CD8-positive, alpha-beta memory T cell (primary cell): ENCODE data around the gene ANKRD12. TPM values are rescaled to one million over a fixed set of nuclear protein-coding genes. Genes with fewer than 3 reads are reported as not detected.
"Not testable (repeated sequence)": the region's sequence is repeated elsewhere in the genome, so short reads cannot be mapped to it uniquely, and the experiment has no call there.

Experiments used
- CTCF ChIA-PET: fragments of 350-600 bp; sonication (Branson Sonifier 250); formaldehyde crosslinking; loops from one replicate; lab custom pipeline; 2021; ENCODE audit warnings: antibody characterized with exemption; lab: Charles Lee
- POLR2A ChIA-PET: fragments of 350-600 bp; sonication (Branson Sonifier 250); formaldehyde crosslinking; loops from one replicate; lab custom pipeline; 2021; ENCODE audit warnings: antibody characterized with exemption; lab: Charles Lee
- DNase-seq, 5 donors: peaks; one replicate each; pipeline versions ENCODE4 v3.0.0 to v3.0.0-alpha.2; 2020 to 2022; ENCODE audit warnings: mixed read lengths in 1 of 5
- H3K27ac ChIP-seq: one replicate; pipeline ENCODE4 v1.7.0; 2013; ENCODE audit warnings: low read depth, mild to moderate bottlenecking, low read length, moderate library complexity
- H3K27me3 ChIP-seq: 2 replicates; pipeline ENCODE4 v1.7.0; 2013; ENCODE audit warnings: low read length, mild to moderate bottlenecking; ENCODE audit not compliant: insufficient read depth, poor library complexity, severe bottlenecking
- H3K36me3 ChIP-seq: 2 replicates; pipeline ENCODE4 v1.7.0; 2013; ENCODE audit warnings: mild to moderate bottlenecking, low read length, moderate library complexity; ENCODE audit not compliant: insufficient read depth
- H3K4me1 ChIP-seq: 2 replicates; pipeline ENCODE4 v1.7.0; 2013; ENCODE audit warnings: mild to moderate bottlenecking, low read length, moderate library complexity; ENCODE audit not compliant: insufficient read depth
- H3K4me3 ChIP-seq: 2 replicates; pipeline ENCODE4 v1.7.0; 2013; ENCODE audit warnings: mild to moderate bottlenecking, low read length
- H3K9me3 ChIP-seq: 2 replicates; pipeline ENCODE4 v1.7.0; 2013; ENCODE audit warnings: mild to moderate bottlenecking, low read length
- H3K27ac Mint-ChIP-seq, 8 donors: one replicate each; pipeline ENCODE4 v1.8.0; 2020 to 2021; ENCODE audit warnings: mixed read lengths in 8 of 8, mild to moderate bottlenecking in 6 of 8, inconsistent platforms in 3 of 8, moderate library complexity in 3 of 8
- H3K27me3 Mint-ChIP-seq, 2 donors: one replicate each; pipeline ENCODE4 v1.8.0; 2020 to 2021; ENCODE audit warnings: mixed read lengths in 2 of 2, mild to moderate bottlenecking in 1 of 2, moderate library complexity in 1 of 2
- H3K36me3 Mint-ChIP-seq, 3 donors: one replicate each; pipeline ENCODE4 v1.8.0; 2020 to 2021; ENCODE audit warnings: mixed read lengths in 3 of 3, inconsistent platforms in 1 of 3, mild to moderate bottlenecking in 1 of 3
- H3K4me1 Mint-ChIP-seq, 3 donors: one replicate each; pipeline ENCODE4 v1.8.0; 2020 to 2021; ENCODE audit warnings: mixed read lengths in 3 of 3, inconsistent platforms in 1 of 3, mild to moderate bottlenecking in 1 of 3
- H3K4me3 Mint-ChIP-seq, 7 donors: one replicate each; pipeline ENCODE4 v1.8.0; 2020 to 2021; ENCODE audit warnings: mixed read lengths in 7 of 7, mild to moderate bottlenecking in 6 of 7, moderate library complexity in 4 of 7, inconsistent platforms in 2 of 7
- H3K9me3 Mint-ChIP-seq, 5 donors: one replicate each; pipeline ENCODE4 v1.8.0; 2020 to 2022; ENCODE audit warnings: mixed read lengths in 5 of 5, mild to moderate bottlenecking in 3 of 5, moderate library complexity in 2 of 5, inconsistent platforms in 1 of 5
- polyA plus RNA-seq: library from polyadenylated mRNA; unstranded; fragments of 300-500 nt; fragmentation: Illumina TruSeq; gene quantifications from one replicate; pipeline ENCODE4 v1.2.3, GENCODE V29; 2021
- total RNA-seq, 2 experiments: library from RNA; stranded (reverse); gene quantifications; one replicate each; pipeline ENCODE4 v1.2.3, GENCODE V29; 2021

ANKRD12 gene
- total and polyA plus RNA-seq, 3 experiments from 2014 or later: 66.6 to 109 (median 67.6) TPM

DNA sequence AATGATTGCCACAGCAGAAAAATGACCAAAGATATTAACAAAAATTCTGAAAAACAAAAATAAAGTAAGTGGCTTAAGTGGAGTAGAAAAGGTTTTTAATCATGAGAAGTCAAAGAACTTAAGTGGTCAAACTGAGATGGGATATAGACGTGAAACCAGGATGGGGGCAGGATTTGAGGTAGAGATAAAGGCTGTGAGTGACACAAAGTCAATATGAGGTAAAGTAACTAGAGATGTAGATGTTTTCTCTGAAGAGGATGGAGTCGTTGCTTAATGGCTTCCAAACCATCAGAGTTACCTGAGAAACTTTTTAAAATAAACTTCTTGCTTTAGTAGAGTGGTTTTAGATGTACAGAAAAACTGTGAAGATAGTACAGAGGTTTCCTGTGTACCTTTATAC lies 21.2 kb downstream of the ANKRD12 start:
- Mint-ChIP-seq H3K4me1 (peaks cover 76 to 90% (median 86%) of the 10 kb centered on the region in 3 donors), H3K27me3 (no peaks in the 10 kb centered on the region), H3K4me3 (peak overlapping the region in 4 of 7 donors; percentile 6 to 44 (median 21)), H3K9me3 (peaks cover 0 to 8% (median 2%) of the 10 kb centered on the region in 5 donors), H3K36me3 (peaks cover 10 to 30% (median 14%) of the 10 kb centered on the region in 3 donors), H3K27ac (peak overlapping the region in 5 of 8 donors; percentile 0 to 84 (median 52))
- no peaks in the 10 kb centered on the region for H3K36me3 ChIP-seq
- POLR2A ChIA-PET: no interaction called here
- no peak overlapping the region for H3K27ac ChIP-seq
- H3K27me3 ChIP-seq: no peaks in the 10 kb centered on the region
- CTCF ChIA-PET: interaction anchor here (0.8 kb wide), 1 partner anchor 84 kb away, joined by 3 read pairs; no protein-coding TSS in a partner anchor
- no peak for DNase-seq
- no peak overlapping the region for H3K4me3 ChIP-seq
- H3K9me3 ChIP-seq: no peaks in the 10 kb centered on the region
- H3K4me1 ChIP-seq: peaks cover 51% of the 10 kb centered on the region

DNA sequence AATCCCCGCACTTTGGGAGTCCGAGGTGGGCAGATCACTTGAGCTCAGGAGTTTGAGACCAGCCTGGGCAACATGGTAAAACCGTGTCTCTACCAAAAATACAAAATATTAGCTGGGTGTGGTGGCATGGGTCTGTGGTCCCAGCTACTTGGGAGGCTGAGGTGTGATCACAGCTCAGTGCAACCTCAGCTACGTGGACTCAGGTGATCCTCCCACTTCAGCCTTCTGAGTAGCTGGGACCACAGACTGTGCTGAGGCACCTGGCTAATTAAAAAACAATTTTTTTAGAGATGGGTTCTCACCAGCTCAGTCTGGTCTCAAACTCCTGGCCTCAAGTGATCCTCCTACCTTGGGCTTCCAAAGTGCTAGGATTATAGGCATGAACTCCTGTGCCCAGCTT lies 23.4 kb downstream of the ANKRD12 start:
- Mint-ChIP-seq H3K9me3 (peaks cover 14 to 30% (median 22%) of the 10 kb centered on the region in 5 donors), H3K27ac (peak overlapping the region in 2 of 8 donors; percentile 4 to 23), H3K27me3 (no peaks in the 10 kb centered on the region), H3K36me3 (peaks cover 22 to 47% (median 30%) of the 10 kb centered on the region in 3 donors), H3K4me3 (no peak overlapping the region), H3K4me1 (peaks cover 70 to 89% (median 86%) of the 10 kb centered on the region in 3 donors)
- Histone ChIP-seq H3K27me3 (no peaks in the 10 kb centered on the region), H3K4me3 (no peak overlapping the region), H3K9me3 (no peaks in the 10 kb centered on the region), H3K27ac (no peak overlapping the region), H3K4me1 (peaks cover 29% of the 10 kb centered on the region), H3K36me3 (no peaks in the 10 kb centered on the region)
- POLR2A ChIA-PET: interaction anchor here (0.7 to 1.1 kb wide), 2 partner anchors 22 to 86 kb away, joined by 3 to 13 read pairs; no protein-coding TSS in a partner anchor
- CTCF ChIA-PET: interaction anchor here (0.7 to 2.8 kb wide), 3 partner anchors 21 to 89 kb away, joined by 3 to 8 read pairs (median 3); no protein-coding TSS in a partner anchor
- DNase-seq: no peak

DNA sequence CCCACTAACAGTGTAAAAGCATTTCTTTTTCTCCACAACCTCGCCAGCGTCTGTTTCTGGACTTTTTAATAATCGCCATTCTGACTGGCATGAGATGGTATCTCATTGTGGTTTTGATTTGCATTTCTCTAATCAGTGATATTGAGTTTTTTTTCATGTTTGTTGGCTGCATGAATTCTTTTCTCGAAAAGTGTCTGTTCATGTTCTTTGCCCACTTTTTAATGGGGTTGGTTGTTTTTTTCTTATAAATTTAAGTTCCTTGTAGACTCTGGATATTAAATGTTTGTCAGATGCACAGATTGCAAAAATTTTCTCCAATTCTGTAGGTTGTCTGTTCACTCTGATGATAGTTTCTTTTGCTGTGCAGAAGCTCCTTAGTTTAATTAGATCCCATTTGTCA lies 26.1 kb downstream of the ANKRD12 start:
- H3K27me3 ChIP-seq, POLR2A ChIA-PET, H3K27me3 Mint-ChIP-seq, H3K27ac ChIP-seq, H3K9me3 ChIP-seq, H3K4me3 ChIP-seq, CTCF ChIA-PET, DNase-seq, H3K36me3 ChIP-seq: not testable (repeated sequence)
- Mint-ChIP-seq H3K4me3 (peak overlapping the region in 1 of 7 donors; percentile 23), H3K9me3 (peaks cover 14 to 36% (median 26%) of the 10 kb centered on the region in 5 donors), H3K4me1 (peaks cover 56 to 77% (median 68%) of the 10 kb centered on the region in 3 donors), H3K36me3 (peaks cover 22 to 44% (median 34%) of the 10 kb centered on the region in 3 donors), H3K27ac (peak overlapping the region in 2 of 8 donors; percentile 29 to 32)
- H3K4me1 ChIP-seq: peaks cover 16% of the 10 kb centered on the region

DNA sequence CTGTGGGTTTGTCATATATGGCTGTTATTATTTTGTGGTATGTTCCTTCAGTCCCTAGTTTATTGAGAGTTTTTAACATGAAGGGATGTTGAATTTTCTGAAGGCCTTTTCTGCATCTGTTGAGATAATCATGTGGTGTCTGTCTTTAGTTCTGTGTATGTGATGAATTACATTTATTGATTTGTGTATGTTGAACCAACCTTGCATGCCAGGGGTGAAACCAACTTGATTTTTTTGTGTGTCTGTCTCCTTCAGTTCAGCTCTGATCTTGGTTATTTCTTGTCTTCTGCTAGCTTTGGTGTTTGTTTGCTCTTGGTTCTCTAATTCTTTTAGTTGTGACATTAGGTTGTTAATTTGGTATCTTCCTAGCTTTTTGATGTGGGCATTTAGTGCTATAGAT lies 27.6 kb downstream of the ANKRD12 start:
- H3K9me3 Mint-ChIP-seq: peaks cover 14 to 36% (median 26%) of the 10 kb centered on the region in 5 donors
- peaks cover 21 to 43% (median 37%) of the 10 kb centered on the region in 3 donors for H3K36me3 Mint-ChIP-seq
- POLR2A ChIA-PET, DNase-seq, H3K36me3 ChIP-seq, H3K4me1 ChIP-seq, H3K27ac ChIP-seq, H3K9me3 ChIP-seq, H3K27me3 Mint-ChIP-seq, H3K4me3 ChIP-seq, H3K27me3 ChIP-seq, CTCF ChIA-PET: not testable (repeated sequence)
- peaks cover 57 to 77% (median 68%) of the 10 kb centered on the region in 3 donors for H3K4me1 Mint-ChIP-seq
- H3K27ac Mint-ChIP-seq: peak overlapping the region in 2 of 8 donors; percentile 2 to 61
- H3K4me3 Mint-ChIP-seq: peak overlapping the region in 3 of 7 donors; percentile 8 to 18 (median 13)

GRCh38 chr18:9165883-9166282 lies 29.3 kb downstream of the ANKRD12 start:
- H3K27ac ChIP-seq, H3K4me1 ChIP-seq, H3K4me3 ChIP-seq, H3K36me3 ChIP-seq, CTCF ChIA-PET, H3K27me3 ChIP-seq, H3K27ac Mint-ChIP-seq, H3K9me3 ChIP-seq, H3K4me3 Mint-ChIP-seq, DNase-seq, POLR2A ChIA-PET, H3K27me3 Mint-ChIP-seq: not testable (repeated sequence)
- H3K4me1 Mint-ChIP-seq: peaks cover 63 to 77% (median 73%) of the 10 kb centered on the region in 3 donors
- peaks cover 20 to 45% (median 39%) of the 10 kb centered on the region in 3 donors for H3K36me3 Mint-ChIP-seq
- H3K9me3 Mint-ChIP-seq: peaks cover 14 to 36% (median 26%) of the 10 kb centered on the region in 5 donors

- H3K27me3 Mint-ChIP-seq, CTCF ChIA-PET, H3K27ac ChIP-seq, H3K27me3 ChIP-seq, H3K4me3 ChIP-seq, H3K36me3 ChIP-seq, POLR2A ChIA-PET, DNase-seq, H3K9me3 ChIP-seq: not testable (repeated sequence)
- Mint-ChIP-seq H3K9me3 (peaks cover 5 to 11% (median 8%) of the 10 kb centered on the region in 5 donors), H3K27ac (peak overlapping the region in 4 of 8 donors; percentile 10 to 60 (median 32)), H3K4me3 (peak overlapping the region in 4 of 7 donors; percentile 22 to 45 (median 43)), H3K36me3 (peaks cover 8 to 27% (median 14%) of the 10 kb centered on the region in 3 donors), H3K4me1 (peaks cover 66 to 82% (median 77%) of the 10 kb centered on the region in 3 donors)
- peaks cover 11% of the 10 kb centered on the region for H3K4me1 ChIP-seq
Measured at GRCh38 chr18:9169515-9169914, 32.9 kb downstream of the ANKRD12 start.

GRCh38 chr18:9171919-9172318 lies 35.3 kb downstream of the ANKRD12 start:
- peaks cover 75 to 94% (median 87%) of the 10 kb centered on the region in 3 donors for H3K4me1 Mint-ChIP-seq

GRCh38 chr18:9172506-9173127 lies 36.0 kb downstream of the ANKRD12 start:
- Mint-ChIP-seq H3K36me3 (peaks cover 5 to 36% (median 5%) of the 10 kb centered on the region in 3 donors), H3K27ac (peak overlapping the region in 5 of 8 donors; percentile 28 to 74 (median 42)), H3K27me3 (no peaks in the 10 kb centered on the region), H3K4me1 (peaks cover 78 to 95% (median 91%) of the 10 kb centered on the region in 3 donors), H3K4me3 (peak overlapping the region in 5 of 7 donors; percentile 33 to 58 (median 45)), H3K9me3 (peaks cover 0 to under 1% (median 0%) of the 10 kb centered on the region in 5 donors)
- no peaks in the 10 kb centered on the region for H3K9me3 ChIP-seq
- ChIA-PET POLR2A (no interaction called here), CTCF (no interaction called here)
- no peak overlapping the region for H3K27ac ChIP-seq
- no peak for DNase-seq
- H3K27me3 ChIP-seq: no peaks in the 10 kb centered on the region
- no peak overlapping the region for H3K4me3 ChIP-seq
- H3K4me1 ChIP-seq: peaks cover 26% of the 10 kb centered on the region
- H3K36me3 ChIP-seq: no peaks in the 10 kb centered on the region

More at GRCh38 chr18:9171919-9172318, 35.3 kb downstream of the ANKRD12 start:
- H3K9me3 ChIP-seq, H3K9me3 Mint-ChIP-seq, DNase-seq, H3K27me3 ChIP-seq, H3K4me3 ChIP-seq, POLR2A ChIA-PET, H3K27me3 Mint-ChIP-seq, H3K36me3 ChIP-seq, CTCF ChIA-PET, H3K27ac ChIP-seq: not testable (repeated sequence)
- peak overlapping the region in 6 of 7 donors; percentile 33 to 58 (median 43) for H3K4me3 Mint-ChIP-seq
- H3K36me3 Mint-ChIP-seq: peaks cover 5 to 34% (median 5%) of the 10 kb centered on the region in 3 donors
- peak overlapping the region in 6 of 8 donors; percentile 14 to 78 (median 54) for H3K27ac Mint-ChIP-seq
- H3K4me1 ChIP-seq: peaks cover 23% of the 10 kb centered on the region
